GM21786 (cell line): ENCODE results near the gene SLX9.

ENCODE experiments used
- ATAC-seq: cut with Tn5 transposase; IDR thresholded peaks from one replicate; pipeline ENCODE4 v1.9.1; 2021; ENCODE audit not compliant: unreplicated experiment

Gene SLX9

GRCh38 chr21:44999972-45000636, 60.3 kb downstream of the SLX9 start:
- ATAC-seq: no peak

GRCh38 chr21:45000637-45001133, 60.9 kb downstream of the SLX9 start:
- ATAC-seq: no peak

GRCh38 chr21:45001134-45002095, 61.6 kb downstream of the SLX9 start:
- no peak for ATAC-seq

GRCh38 chr21:45002381-45003204, 62.8 kb downstream of the SLX9 start:
- no peak for ATAC-seq

- no peak for ATAC-seq
Observed at GRCh38 chr21:45003331-45004058, 63.7 kb downstream of the SLX9 start.

- no peak for ATAC-seq
Observed at GRCh38 chr21:45004059-45004422, 64.2 kb downstream of the SLX9 start.

GRCh38 chr21:45004481-45005247, 64.8 kb downstream of the SLX9 start:
- ATAC-seq: no peak

- ATAC-seq: no peak
Observed at GRCh38 chr21:45006536-45007095, 66.8 kb downstream of the SLX9 start.

- ATAC-seq: no peak
Observed at GRCh38 chr21:45009616-45010015, 69.8 kb downstream of the SLX9 start.

- ATAC-seq: no peak
Observed at GRCh38 chr21:45010096-45010495, 70.3 kb downstream of the SLX9 start.

GRCh38 chr21:45010860-45011259, 71.0 kb downstream of the SLX9 start:
- no peak for ATAC-seq

- no peak for ATAC-seq
Observed at GRCh38 chr21:45011426-45011825, 71.6 kb downstream of the SLX9 start.

GRCh38 chr21:45011911-45012661, 72.3 kb downstream of the SLX9 start:
- no peak for ATAC-seq

- ATAC-seq: no peak
Observed at GRCh38 chr21:45012662-45013259, 72.9 kb downstream of the SLX9 start.

GRCh38 chr21:45013260-45013841, 73.5 kb downstream of the SLX9 start:
- ATAC-seq: no peak

- no peak for ATAC-seq
Observed at GRCh38 chr21:45014747-45015468, 75.1 kb downstream of the SLX9 start.

GRCh38 chr21:45015469-45015860, 75.6 kb downstream of the SLX9 start:
- no peak for ATAC-seq
